ENCODE data around the gene FBXO11. TPM values are rescaled to one million over a fixed set of nuclear protein-coding genes. Genes with fewer than 3 reads are reported as not detected.

Gene FBXO11
- total and polyA plus RNA-seq, 2 of the 4 experiments (the other 2 are of a cell fraction): 27.1 to 29.6 TPM

- DNase-seq (no peak), ATAC-seq (ENCODE audit: low read depth) (no peak)
- H4K5ac ChIP-seq (ENCODE audit: low read depth, low read length): no peak overlapping the region
- no peaks in the 10 kb centered on the region for H3K79me1 ChIP-seq (ENCODE audit: low read depth in 1 of 2, low read length in 2 of 2)
- H3K9ac ChIP-seq (ENCODE audit: low read depth, low read length): no peak overlapping the region
- H3K23ac ChIP-seq (ENCODE audit: low read depth, low read length): no peak overlapping the region
- H2BK20ac ChIP-seq (ENCODE audit: low read depth, low read length): no peak overlapping the region
- no peak overlapping the region for H3K56ac ChIP-seq (ENCODE audit: extremely low read depth, insufficient read depth, low read length)
- intact Hi-C loops (cut with micrococcal nuclease) (no loop called here), in situ Hi-C loops (cut with MboI; ENCODE audit: low sequenced_read_pairs) (no loop called here), dilution Hi-C loops (cut with HindIII; ENCODE audit: low sequenced_read_pairs, unreplicated experiment) (no loop called here)
- no peak overlapping the region for H2BK120ac ChIP-seq (ENCODE audit: low read depth, low read length)
- no peak overlapping the region for H2BK15ac ChIP-seq (ENCODE audit: low read depth, low read length)
- BruUV-seq (replicated peaks): no TSS peak
- H2AFZ ChIP-seq (replicated peaks; ENCODE audit: low read length, poor library complexity): no peak overlapping the region
- no peak overlapping the region for H2AK9ac ChIP-seq (replicated peaks; ENCODE audit: low read depth, low read length, poor library complexity)
- H3K9me3 ChIP-seq (ENCODE audit: control insufficient read depth, insufficient read depth, low read length): peaks cover 6% of the 10 kb centered on the region
- H2AK5ac ChIP-seq (ENCODE audit: low read depth, low read length): no peak overlapping the region
- POLR2A ChIA-PET (ENCODE audit: unreplicated experiment): no interaction called here
- no peaks in the 10 kb centered on the region for H4K20me1 ChIP-seq (ENCODE audit: insufficient read depth, low read length)
- H3K36me3 ChIP-seq (ENCODE audit: control insufficient read depth, insufficient read depth, low read length): no peaks in the 10 kb centered on the region
- no peak for TF ChIP-seq CHD1 (IDR thresholded peaks at IDR 0.05; ENCODE audit: low read depth, low read length)
- no peak for TF ChIP-seq USF2 (IDR thresholded peaks at IDR 0.05; ENCODE audit: low read depth, low read length)
- no peak for TF ChIP-seq POLR2A (IDR thresholded peaks at IDR 0.05; ENCODE audit: low read depth, low read length)
- no peak for TF ChIP-seq RAD21 (IDR thresholded peaks at IDR 0.05; ENCODE audit: low read length)
- no peak for TF ChIP-seq CEBPB (IDR thresholded peaks at IDR 0.05; ENCODE audit: low read depth, low read length)
- TF ChIP-seq, protein P1, sequence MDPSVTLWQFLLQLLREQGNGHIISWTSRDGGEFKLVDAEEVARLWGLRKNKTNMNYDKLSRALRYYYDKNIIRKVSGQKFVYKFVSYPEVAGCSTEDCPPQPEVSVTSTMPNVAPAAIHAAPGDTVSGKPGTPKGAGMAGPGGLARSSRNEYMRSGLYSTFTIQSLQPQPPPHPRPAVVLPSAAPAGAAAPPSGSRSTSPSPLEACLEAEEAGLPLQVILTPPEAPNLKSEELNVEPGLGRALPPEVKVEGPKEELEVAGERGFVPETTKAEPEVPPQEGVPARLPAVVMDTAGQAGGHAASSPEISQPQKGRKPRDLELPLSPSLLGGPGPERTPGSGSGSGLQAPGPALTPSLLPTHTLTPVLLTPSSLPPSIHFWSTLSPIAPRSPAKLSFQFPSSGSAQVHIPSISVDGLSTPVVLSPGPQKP (IDR thresholded peaks at IDR 0.05; ENCODE audit: borderline replicate concordance, low read depth, low read length): no peak
- TF ChIP-seq RFX5 (IDR thresholded peaks at IDR 0.05; ENCODE audit: low read depth, low read length): no peak
- no peak for TF ChIP-seq FOS (IDR thresholded peaks at IDR 0.05; ENCODE audit: low read depth, low read length)
- TF ChIP-seq NFE2L2 (IDR thresholded peaks at IDR 0.05; ENCODE audit: low read depth, low read length): no peak
- TF ChIP-seq MXI1 (IDR thresholded peaks at IDR 0.05; ENCODE audit: borderline replicate concordance, low read depth, low read length): no peak
- TF ChIP-seq BHLHE40 (IDR thresholded peaks at IDR 0.05; ENCODE audit: low read depth, low read length): no peak
- no peak for TF ChIP-seq RCOR1 (IDR thresholded peaks at IDR 0.05; ENCODE audit: insufficient replicate concordance, low read length)
- no peak for TF ChIP-seq MAFK (IDR thresholded peaks at IDR 0.05; ENCODE audit: low read depth, low read length)
- TF ChIP-seq, protein P2, sequence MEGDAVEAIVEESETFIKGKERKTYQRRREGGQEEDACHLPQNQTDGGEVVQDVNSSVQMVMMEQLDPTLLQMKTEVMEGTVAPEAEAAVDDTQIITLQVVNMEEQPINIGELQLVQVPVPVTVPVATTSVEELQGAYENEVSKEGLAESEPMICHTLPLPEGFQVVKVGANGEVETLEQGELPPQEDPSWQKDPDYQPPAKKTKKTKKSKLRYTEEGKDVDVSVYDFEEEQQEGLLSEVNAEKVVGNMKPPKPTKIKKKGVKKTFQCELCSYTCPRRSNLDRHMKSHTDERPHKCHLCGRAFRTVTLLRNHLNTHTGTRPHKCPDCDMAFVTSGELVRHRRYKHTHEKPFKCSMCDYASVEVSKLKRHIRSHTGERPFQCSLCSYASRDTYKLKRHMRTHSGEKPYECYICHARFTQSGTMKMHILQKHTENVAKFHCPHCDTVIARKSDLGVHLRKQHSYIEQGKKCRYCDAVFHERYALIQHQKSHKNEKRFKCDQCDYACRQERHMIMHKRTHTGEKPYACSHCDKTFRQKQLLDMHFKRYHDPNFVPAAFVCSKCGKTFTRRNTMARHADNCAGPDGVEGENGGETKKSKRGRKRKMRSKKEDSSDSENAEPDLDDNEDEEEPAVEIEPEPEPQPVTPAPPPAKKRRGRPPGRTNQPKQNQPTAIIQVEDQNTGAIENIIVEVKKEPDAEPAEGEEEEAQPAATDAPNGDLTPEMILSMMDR (conservative IDR thresholded peaks at IDR 0.05; ENCODE audit: low read depth, low read length): no peak
- TF ChIP-seq SMC3 (IDR thresholded peaks at IDR 0.05; ENCODE audit: low read depth, low read length): no peak
- no peaks in the 10 kb centered on the region for H3K9me1 ChIP-seq (ENCODE audit: insufficient read depth, low read length)
- no peak overlapping the region for H3K18ac ChIP-seq (ENCODE audit: low read depth, low read length)
- no peak overlapping the region; the same call in 1 of the 2 replicates for H3K14ac ChIP-seq (replicated peaks; ENCODE audit: low read depth, low read length)
- peaks cover 5% of the 10 kb centered on the region for H3K4me1 ChIP-seq (ENCODE audit: control insufficient read depth, insufficient read depth, low read length)
- CTCF ChIA-PET: no interaction called here
- 100% methylated on average over 1 of the region's 2 CpGs; no CpG with 5 or more reads in 1 of the 2 experiments for WGBS, 2 experiments (ENCODE audit: extremely low coverage in 2 of 2, insufficient read length in 1 of 2)
- no peak overlapping the region for H3K4me3 ChIP-seq (ENCODE audit: insufficient read depth, low read depth, low read length)
- no peak overlapping the region for H4K8ac ChIP-seq (ENCODE audit: low read depth in 2 of 2, low read length in 2 of 2)
- H3K4ac ChIP-seq (ENCODE audit: low read depth, low read length): no peak overlapping the region
- H4K91ac ChIP-seq (ENCODE audit: insufficient read depth, low read depth, low read length): no peak overlapping the region
- no peak overlapping the region for H3K27ac ChIP-seq (ENCODE audit: insufficient read depth, low read length)
- no peak overlapping the region for H3K4me2 ChIP-seq (ENCODE audit: low read depth, low read length)
- no peaks in the 10 kb centered on the region for H3K27me3 ChIP-seq (ENCODE audit: control insufficient read depth, insufficient read depth, low read length)
- no peak overlapping the region for H2BK5ac ChIP-seq (ENCODE audit: low read depth, low read length, poor library complexity, severe bottlenecking)
These were observed 134.0 kb downstream of the FBXO11 start for GRCh38 chr2:47772343-47772742.
